HG02588 (cell line): ENCODE data around the gene TRIM31.

Source experiments
- ATAC-seq: cut with Tn5 transposase; IDR thresholded peaks from one replicate; pipeline ENCODE4 v1.9.1; 2021; ENCODE audit warnings: mild to moderate bottlenecking, moderate library complexity; ENCODE audit not compliant: unreplicated experiment

Gene TRIM31

DNA sequence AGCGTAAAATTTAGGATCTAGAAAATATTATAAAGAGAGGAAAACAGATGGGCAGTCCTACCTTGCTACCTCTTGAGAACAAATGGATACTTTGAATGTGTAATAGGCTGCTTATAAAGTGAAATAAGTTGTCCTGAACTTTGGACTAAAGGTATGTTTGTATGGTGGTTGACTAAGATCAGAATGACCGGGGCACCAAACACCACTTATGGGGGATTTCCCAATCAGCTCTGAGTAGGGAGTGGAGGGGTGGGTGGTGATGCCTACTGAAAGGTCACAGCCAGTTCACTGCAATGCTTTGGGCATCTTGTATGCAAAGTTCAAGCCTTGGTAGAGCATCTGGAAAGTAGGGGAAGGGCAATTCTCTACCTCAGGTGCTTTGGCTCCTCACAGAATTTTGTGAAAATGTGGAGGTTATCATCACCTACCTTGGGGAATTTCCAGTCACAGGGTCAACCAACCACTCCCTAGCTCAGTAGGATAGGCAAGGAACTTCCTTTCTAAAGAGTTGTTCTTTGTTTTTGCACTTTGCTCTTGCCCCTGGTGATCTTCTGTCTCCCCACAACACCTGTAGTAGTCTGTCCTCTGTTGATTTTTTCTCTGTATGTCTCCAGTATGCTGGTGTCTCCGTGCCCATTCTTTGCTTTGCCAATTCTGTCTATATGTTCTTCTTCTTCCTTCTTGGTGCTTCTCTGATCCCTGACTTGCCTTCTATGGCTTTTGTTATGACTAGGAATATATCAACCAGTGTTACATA, at the start of gene TRIM31:
Gene TRIM31 (minus strand): TSS at position 88 of the 757 bp plus-strand sequence. CDS start 285 bp downstream, outside the sequence.
- ATAC-seq = no peak

- no peak for ATAC-seq
Observed at GRCh38 chr6:30162265-30163089, 49.6 kb upstream of the TRIM31 start.

DNA sequence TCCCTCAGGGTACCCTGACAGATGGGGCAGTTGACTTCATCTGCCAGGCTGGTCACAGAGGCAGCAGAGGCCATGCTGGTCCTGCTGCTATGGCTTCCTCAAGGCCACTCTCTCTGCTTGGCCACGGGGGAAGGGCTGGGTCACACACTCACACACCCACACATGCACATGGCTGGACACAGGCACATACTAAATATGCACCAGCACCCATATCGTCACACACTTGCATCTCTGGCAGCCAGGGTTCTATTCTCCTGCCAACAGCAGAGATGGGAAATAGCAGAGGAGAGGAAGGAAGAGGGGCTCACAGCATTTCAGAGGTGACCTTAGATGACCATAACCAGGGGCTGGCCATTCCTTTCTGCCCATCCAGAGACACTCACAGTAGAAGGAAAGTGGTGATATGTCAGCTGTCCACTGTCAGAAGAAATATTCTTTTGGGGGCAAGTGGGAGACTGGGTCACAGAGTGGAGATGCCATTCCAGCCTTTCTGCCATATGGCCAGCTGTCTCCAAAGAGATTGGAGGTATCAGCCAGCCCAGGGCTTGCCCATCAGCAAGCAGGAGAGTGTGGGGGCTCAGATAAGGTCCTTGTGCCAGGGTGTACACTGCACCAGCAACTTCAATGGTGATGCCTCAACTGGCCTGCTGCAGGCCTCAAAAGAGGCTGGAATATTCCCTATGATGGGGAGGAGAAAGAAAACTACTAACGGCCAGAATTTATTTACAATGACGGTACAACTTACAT, 48.1 kb upstream of the TRIM31 start, which contains the start of gene TRIM10:
Gene TRIM10 (minus strand): TSS at position 427 of the 747 bp plus-strand sequence. CDS start 353 bp downstream, at position 74.
- no peak for ATAC-seq

DNA sequence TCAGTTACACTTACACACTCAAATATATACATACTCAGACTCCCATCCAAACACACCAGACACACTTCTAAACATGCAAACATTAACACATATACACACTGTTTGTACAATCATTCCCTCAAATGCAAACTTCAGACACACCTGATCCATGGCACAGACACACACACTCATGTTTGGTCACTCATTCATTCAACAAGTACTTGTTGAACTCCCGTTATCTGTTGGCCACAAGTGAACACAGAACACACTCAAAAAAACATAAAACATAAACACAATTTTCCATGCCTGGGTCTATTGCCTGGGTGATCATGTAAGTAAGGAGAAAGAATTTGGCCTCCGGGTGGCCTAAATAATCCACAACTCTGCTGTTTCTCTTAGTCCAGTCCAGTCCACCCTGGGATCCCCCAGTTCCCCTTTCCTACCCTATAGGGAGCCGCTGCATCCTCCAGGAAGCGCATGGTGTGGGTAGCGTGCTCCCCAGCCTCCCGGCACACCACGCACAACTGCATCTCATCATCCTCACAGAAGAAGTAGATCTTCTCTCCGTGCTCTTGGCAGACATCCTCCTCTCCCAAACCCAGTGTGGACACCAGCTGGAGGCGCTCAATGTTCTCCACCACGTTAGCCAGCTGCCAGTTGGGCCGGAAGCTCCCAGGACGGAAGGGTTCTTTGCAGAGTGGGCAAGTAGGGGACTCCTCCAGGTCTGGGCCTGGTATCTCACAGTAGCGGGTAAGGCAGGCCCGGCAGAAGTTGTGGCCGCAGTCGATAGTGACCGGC, 47.3 kb upstream of the TRIM31 start:
- ATAC-seq = no peak

DNA sequence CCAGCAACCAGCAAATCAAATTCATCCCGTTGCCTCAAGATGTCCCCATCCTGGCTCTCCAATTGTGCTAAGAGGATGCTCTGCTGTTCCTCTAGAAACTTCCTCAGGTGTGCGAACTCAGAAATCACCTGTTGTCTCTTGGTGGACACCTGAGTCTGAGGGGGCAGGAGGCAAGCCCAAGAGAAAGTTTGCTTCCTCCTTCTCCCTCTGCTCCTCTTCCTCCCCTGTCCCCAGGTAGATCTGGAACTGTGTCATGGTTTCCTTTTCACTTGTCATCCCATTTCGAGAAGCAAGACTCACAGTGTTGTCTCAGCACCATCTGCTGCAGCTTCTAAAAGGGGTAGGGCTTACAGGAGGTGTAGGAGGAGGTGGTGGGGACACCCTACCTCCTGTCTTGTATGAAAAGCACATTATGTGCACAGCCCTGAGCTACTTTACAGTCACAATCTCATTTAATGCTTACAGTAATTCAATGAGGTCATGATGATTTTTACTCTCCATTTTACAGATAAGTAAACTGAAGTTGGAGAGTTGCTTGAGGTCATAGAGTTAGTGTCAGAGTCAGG, 45.7 kb upstream of the TRIM31 start:
- no peak for ATAC-seq

DNA sequence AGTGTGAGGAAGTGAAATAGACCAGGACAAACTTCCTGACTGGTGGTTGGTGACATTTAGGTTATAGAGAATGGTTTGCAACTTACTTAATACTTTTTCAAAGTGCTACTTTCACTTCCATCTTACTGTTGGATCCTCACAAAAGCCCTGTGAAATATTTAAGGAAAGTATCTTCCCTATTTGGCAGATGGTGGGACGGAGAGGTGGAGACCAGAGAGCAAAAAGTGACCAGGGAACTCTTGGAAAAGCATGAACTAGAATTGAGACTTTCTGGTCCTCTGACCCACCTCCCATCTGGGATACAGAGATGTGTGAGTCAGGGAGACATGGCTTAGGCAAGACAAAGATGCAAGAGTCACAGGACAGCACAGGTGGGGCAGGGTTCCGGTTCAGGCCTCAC, 45.1 kb upstream of the TRIM31 start:
- no peak for ATAC-seq

- no peak for ATAC-seq
Observed at GRCh38 chr6:30157581-30157980, 44.7 kb upstream of the TRIM31 start.

DNA sequence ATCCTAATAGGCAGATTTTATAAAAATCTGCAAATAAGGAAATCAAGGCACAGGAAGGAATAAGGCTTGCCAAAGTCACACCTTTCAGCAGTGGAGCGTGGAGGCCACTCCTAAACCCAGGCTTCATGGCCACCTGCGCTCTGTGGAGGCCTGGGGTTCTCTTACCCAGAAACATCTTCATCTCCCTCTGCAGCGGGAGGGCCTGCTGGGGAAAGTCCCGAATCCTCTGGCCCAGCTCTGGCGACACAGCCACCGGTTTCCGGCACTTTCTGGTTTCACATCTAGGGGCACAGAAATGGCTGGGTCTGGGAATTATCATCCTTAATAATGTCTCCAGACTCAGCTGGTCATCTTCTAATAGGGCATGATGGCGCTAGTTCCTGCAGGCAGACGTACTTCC, 43.9 kb upstream of the TRIM31 start:
- no peak for ATAC-seq

DNA sequence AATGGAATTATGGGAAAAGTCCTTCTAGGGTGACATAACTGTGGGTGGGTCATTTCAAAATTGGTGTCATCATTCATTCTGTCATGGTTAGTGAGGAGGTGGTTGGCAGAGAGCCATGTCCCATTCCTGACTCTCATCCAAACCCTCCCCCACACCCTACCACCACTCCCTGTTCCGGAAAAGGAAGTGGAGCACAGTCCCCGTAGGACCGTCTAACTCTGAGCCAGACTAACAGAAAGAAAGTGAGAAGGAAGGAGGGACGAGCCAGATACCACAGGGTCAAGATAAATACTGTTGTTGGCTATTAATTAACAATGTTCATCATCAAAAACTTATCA, 43.3 kb upstream of the TRIM31 start:
- no peak for ATAC-seq

DNA sequence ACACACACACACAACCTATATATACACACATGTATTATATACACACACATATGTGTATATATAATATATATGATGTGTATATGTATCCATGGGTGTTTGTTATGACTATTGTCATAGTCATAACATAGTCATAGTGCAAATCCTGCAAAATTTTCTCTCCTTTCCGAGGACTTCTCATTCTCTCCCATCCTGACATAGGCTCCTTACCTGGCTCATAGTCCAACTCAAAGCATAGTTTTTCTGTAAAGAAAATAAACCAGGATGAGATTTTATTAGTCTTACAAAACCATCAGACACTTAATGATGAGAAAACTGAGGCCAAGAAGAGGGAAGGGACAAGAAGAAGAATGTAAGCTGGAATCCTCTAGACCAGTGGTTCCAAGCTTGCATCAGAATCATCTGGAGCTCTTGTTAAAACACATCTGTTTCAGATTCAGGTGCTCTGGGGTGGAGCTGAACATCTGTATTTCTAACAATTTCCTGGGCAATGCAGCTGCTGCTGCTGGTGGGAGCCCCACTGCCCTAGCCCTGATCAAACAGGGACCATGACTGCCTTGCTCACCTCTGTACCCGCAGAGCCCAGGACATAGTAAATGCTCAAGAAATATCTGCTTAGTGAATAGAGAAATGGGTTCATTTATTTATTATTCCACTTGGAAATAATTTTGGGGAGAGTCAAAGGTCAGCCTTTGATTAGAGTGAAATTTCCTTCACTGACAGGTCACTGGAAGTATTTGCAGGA, 42.8 kb upstream of the TRIM31 start:
- ATAC-seq = no peak

GRCh38 chr6:30154709-30155519, 42.0 kb upstream of the TRIM31 start:
- no peak for ATAC-seq

- no peak for ATAC-seq
Observed at GRCh38 chr6:30154061-30154460, 41.2 kb upstream of the TRIM31 start.

GRCh38 chr6:30152910-30153610, 40.2 kb upstream of the TRIM31 start:
- no peak for ATAC-seq

DNA sequence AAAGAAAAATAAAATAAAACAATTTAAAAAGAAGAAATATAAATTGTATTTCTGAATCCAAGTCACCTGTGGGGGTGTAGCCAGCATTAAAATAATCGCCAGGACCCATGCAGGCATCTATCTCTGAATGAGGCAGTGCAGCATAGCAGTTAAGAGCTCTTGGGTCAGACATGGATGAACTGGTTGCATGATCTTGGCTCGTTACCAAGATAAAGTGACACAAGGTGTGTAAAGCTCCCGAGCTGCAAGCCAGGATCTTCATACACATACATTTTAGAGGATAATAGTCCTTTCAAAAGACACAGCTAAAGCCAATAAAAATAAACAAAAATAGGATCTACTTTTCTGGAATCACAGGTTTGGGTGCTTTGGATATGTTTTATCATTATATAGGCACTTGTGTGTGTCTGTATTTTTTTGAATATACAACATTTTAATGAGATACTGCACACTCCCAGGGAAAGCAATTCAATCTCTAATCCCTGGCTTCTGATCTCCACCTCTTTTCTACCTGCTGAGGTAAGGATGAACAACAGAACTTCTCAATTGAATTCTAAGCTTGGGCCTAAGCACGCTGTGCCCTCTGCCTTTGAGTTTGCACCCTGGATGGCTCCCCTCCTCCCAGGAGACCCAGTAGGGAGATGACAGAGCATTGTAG, 39.3 kb upstream of the TRIM31 start:
- ATAC-seq = no peak

GRCh38 chr6:30151580-30151979, 38.7 kb upstream of the TRIM31 start:
- ATAC-seq = no peak

GRCh38 chr6:30150671-30151395, 37.9 kb upstream of the TRIM31 start:
- ATAC-seq = no peak
